H7 (cell line): Measurements from ENCODE around the gene CCN6. TPM values are rescaled to one million over a fixed set of nuclear protein-coding genes. Genes with fewer than 3 reads are reported as not detected.
"Not testable (repeated sequence)": the region's sequence is repeated elsewhere in the genome, so short reads cannot be mapped to it uniquely, and the experiment has no call there.

ENCODE experiments used
- DNase-seq: peaks from one replicate; pipeline ENCODE4 v3.0.0; 2012
- H3K27me3 ChIP-seq: 2 replicates; pipeline ENCODE4 v1.6.0; 2011; ENCODE audit warnings: mild to moderate bottlenecking, low read length; ENCODE audit not compliant: control insufficient read depth, insufficient read depth
- H3K36me3 ChIP-seq: replicated peaks from 2 replicates; pipeline ENCODE4 v1.5.1; 2011; ENCODE audit warnings: low read length; ENCODE audit not compliant: control insufficient read depth, insufficient read depth
- H3K4me3 ChIP-seq: 2 replicates; pipeline ENCODE4 v1.5.1; 2011; ENCODE audit warnings: low read depth, mild to moderate bottlenecking, control low read depth, low read length, moderate library complexity; ENCODE audit not compliant: insufficient read depth
- total RNA-seq: library from RNA; depleted of rRNA; stranded (reverse); fragments of >200 nt; shearing (Covaris generic); gene quantifications from 2 replicates; pipeline ENCODE4 v1.2.3, GENCODE V29; 2014

The CCN6 gene
- total RNA-seq, 1 experiment from 2014 or later: not detected

DNA sequence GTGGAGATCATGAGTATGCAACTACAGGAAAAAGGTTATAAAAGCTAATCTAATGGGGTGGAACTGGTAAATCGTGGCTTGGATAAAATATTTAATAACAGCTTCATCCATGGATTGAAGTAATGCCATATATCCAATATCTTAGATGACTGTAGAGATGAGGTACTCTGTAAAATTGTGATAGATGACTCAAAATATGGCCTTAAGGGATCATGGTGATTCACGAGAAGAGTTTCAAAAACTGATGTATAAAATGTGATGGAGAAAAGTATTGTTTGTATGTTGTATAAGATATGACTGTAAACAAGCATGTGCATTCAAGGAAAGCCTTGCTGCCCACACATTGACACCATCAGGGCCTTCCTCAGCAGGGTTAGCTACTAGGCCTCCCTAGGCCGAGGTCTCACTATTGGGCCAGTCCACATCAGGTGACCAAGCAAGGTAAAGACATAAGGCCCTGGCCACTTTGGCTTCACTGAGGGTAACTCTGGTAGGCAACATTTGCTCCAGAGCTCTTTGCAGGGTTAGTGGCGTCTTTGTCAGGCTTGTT is 17.7 kb upstream of the CCN6 start:
- Histone ChIP-seq H3K27me3 (no peaks in the 10 kb centered on the region), H3K36me3 (no peaks in the 10 kb centered on the region), H3K4me3 (no peak overlapping the region)
- DNase-seq: no peak

DNA sequence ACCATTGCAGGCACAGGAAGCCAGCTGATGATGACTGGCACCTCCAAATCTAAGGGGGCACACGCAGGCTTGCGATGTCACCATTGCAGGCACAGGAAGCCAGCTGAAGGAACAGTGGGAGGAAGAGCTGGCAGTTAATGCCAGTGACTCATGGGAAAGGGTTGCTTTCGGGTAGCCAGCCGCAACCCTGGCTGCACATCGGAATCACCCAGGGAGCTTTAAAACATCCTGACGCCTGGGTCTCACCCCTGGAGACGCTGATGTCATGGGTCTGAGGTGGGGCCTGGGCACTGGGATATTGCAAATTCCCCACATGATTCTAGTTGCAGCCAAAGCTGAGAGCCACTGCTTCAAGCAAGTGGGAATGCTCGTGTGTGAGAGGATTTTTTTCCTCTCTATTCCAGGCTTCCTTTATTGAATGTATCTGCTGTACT is 16.1 kb upstream of the CCN6 start:
- H3K36me3 ChIP-seq: no peaks in the 10 kb centered on the region
- no peak for DNase-seq
- no peak overlapping the region for H3K4me3 ChIP-seq
- no peaks in the 10 kb centered on the region for H3K27me3 ChIP-seq

DNA sequence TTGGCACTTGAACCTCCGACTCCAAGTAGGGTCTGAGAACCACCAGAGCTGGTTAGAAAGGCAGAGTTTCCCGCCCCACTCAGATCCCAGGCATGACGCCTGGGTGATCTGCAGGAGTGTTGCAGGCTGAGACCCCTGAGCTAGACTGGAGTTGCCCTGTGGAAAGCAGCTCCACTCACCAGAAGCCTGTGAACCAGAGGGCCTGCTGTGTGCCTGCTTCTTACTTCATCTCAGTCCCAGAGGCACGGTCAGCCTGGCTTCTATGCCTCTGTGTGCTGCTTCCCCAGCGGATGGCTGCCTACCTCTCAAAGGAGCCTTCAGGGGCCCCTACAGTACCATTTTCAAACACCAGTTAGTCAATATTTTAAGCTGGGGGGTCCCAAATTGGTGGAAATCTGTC is 15.6 kb upstream of the CCN6 start:
- H3K27me3 ChIP-seq: no peaks in the 10 kb centered on the region
- H3K36me3 ChIP-seq: no peaks in the 10 kb centered on the region
- no peak overlapping the region for H3K4me3 ChIP-seq
- DNase-seq: no peak

GRCh38 chr6:112038756-112039430 is 15.0 kb upstream of the CCN6 start:
- no peak for DNase-seq
- Histone ChIP-seq H3K27me3 (no peaks in the 10 kb centered on the region), H3K4me3 (no peak overlapping the region), H3K36me3 (no peaks in the 10 kb centered on the region)

- no peaks in the 10 kb centered on the region for H3K27me3 ChIP-seq
- no peak for DNase-seq
- H3K4me3 ChIP-seq: no peak overlapping the region
- H3K36me3 ChIP-seq: no peaks in the 10 kb centered on the region
Measured at GRCh38 chr6:112039431-112039770, 14.5 kb upstream of the CCN6 start.

DNA sequence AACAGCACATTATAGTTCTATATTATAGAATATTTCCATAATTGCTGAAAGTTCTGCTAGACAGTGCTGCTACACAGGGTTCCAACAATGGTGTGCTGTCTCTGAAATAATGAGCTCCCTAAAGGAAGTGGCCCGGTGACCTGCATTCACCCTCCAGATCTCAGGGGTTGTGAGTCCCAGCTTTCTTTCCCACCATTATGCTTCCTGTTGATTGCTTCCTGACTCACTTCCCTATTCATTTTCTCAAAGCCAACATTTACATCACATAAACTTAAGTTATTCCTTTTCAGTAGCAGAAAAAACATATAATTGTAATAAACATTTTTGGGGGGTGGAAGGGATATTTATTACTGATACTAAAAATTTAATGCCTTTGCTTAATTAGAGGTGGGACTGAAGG is 12.9 kb upstream of the CCN6 start:
- H3K27me3 ChIP-seq: no peaks in the 10 kb centered on the region
- DNase-seq: no peak
- no peak overlapping the region for H3K4me3 ChIP-seq
- no peaks in the 10 kb centered on the region for H3K36me3 ChIP-seq

- H3K36me3 ChIP-seq: no peaks in the 10 kb centered on the region
- H3K4me3 ChIP-seq: no peak overlapping the region
- no peaks in the 10 kb centered on the region for H3K27me3 ChIP-seq
- no peak for DNase-seq
Measured at GRCh38 chr6:112041535-112041934, 12.4 kb upstream of the CCN6 start.

- Histone ChIP-seq H3K27me3 (no peaks in the 10 kb centered on the region), H3K36me3 (no peaks in the 10 kb centered on the region), H3K4me3 (peak overlapping the region; percentile 64)
- DNase-seq: peak; percentile 90
Measured at GRCh38 chr6:112043032-112044007, 10.6 kb upstream of the CCN6 start.

- H3K4me3 ChIP-seq: no peak overlapping the region
- no peaks in the 10 kb centered on the region for H3K36me3 ChIP-seq
- DNase-seq: no peak
- no peaks in the 10 kb centered on the region for H3K27me3 ChIP-seq
Measured at GRCh38 chr6:112044196-112044595, 9.7 kb upstream of the CCN6 start.

- no peak for DNase-seq
Measured at GRCh38 chr6:112044856-112045255, 9.0 kb upstream of the CCN6 start.

GRCh38 chr6:112047523-112047922 is 6.4 kb upstream of the CCN6 start:
- not testable (repeated sequence) for H3K36me3 ChIP-seq, H3K4me3 ChIP-seq, DNase-seq, H3K27me3 ChIP-seq

More at GRCh38 chr6:112044856-112045255, 9.0 kb upstream of the CCN6 start:
- Histone ChIP-seq H3K36me3 (no peaks in the 10 kb centered on the region), H3K4me3 (no peak overlapping the region), H3K27me3 (no peaks in the 10 kb centered on the region)

GRCh38 chr6:112049026-112049799 is 4.7 kb upstream of the CCN6 start:
- Histone ChIP-seq H3K27me3 (no peaks in the 10 kb centered on the region), H3K4me3 (no peak overlapping the region), H3K36me3 (no peaks in the 10 kb centered on the region)
- DNase-seq: no peak

- DNase-seq: no peak
- Histone ChIP-seq H3K27me3 (no peaks in the 10 kb centered on the region), H3K4me3 (no peak overlapping the region), H3K36me3 (no peaks in the 10 kb centered on the region)
Measured at GRCh38 chr6:112049996-112050395, 3.9 kb upstream of the CCN6 start.

DNA sequence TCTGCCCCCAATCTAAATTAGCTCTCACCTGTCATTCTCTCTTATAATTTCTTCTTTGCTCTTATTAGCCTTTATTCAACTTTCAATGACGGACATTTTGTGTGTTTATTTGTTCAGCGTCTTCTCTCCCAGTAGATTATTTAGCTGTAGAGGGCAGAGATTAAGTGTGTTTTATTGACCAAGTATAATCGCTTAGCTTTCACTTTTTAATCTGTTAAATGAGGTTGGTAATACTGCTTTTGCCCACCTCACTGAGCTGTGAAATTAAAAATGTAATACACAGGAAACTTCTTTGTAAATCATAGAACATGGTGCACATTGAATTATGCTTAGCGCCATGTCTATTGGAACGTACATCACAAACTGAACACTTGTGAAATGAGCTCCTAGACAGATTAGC is 3.5 kb upstream of the CCN6 start:
- Histone ChIP-seq H3K36me3 (no peaks in the 10 kb centered on the region), H3K4me3 (no peak overlapping the region), H3K27me3 (no peaks in the 10 kb centered on the region)
- no peak for DNase-seq
